Measurements from ENCODE around the gene FGF2. TPM values are rescaled to one million over a fixed set of nuclear protein-coding genes. Genes with fewer than 3 reads are reported as not detected.

The FGF2 gene
- polyA plus RNA-seq, 1 of the 3 experiments (the other 2 are of a cell fraction) = 11.1 TPM

DNA sequence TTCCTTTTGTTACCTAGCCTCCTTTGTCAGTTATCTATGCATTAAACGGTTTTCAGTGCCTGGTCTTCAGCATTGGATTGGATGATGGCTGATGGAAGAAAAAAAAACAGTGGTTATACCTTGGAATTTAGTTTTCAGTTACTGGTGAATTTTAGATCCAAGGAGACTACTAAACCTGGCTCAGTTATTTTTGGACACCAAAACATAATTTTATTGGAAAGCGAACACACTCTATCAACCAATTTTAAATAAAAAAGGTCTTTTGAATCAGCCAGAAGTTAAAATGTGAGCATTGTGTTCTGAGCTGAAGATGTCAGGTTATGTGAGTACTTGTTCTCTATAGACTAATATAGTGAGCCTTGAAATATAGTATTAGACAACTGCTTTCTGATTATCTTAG is 32.1 kb downstream of the FGF2 start (continued):
- no peak for TF ChIP-seq SIN3A (IDR thresholded peaks at IDR 0.05; ENCODE audit: borderline replicate concordance, low read depth, low read length)

DNA sequence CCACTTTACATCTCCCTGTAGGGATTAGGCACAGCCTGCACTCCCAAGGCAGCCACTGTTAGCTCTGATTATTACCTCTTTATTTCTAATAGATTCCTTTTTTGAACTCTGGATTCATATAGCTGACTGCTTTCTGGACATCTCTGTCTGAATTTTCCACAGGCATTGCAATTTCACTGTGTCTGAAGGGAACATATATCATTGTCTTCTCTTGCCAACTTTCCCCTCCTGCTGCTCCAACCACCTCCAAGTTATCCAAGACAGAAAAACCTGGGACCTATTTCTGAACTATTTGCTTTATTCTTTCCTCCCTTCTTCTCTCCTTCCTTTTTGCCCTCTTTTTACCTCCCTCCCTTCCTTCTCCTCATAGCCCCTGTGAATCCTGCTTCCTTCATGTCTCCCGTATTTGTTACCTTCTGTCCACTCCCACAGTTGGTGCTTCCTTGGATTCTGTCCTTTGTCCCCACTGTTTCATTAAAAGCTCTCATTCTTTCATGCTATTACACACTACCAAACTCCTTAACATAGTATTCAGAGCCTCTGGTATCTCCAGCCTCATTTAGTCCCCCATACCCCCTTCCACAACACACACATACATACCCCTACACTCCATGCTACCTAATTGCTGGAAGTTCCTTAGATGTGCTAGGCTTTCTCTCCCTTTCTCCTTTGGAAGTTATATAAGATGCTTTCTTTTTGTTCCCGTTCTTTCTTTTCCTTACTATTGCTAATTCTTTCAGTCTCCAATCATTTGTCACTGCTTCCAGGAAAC is 34.7 kb downstream of the FGF2 start:
- CTCF ChIA-PET = interaction anchor here (1.0 to 1.2 kb wide), 2 partner anchors 29 to 103 kb away, joined by 3 to 5 read pairs; no protein-coding TSS in a partner anchor
- peaks cover 0 to 11% of the 10 kb centered on the region in 2 experiments; a peak in 3 of 4 replicates for H3K4me1 ChIP-seq (ENCODE audit: control insufficient read depth in 1 of 2, insufficient read depth in 2 of 2, low read depth in 1 of 2, low read length in 1 of 2)
- H3K4me2 ChIP-seq = no peak overlapping the region
- DNase-seq = no peak
- no peaks in the 10 kb centered on the region for H3K9me3 ChIP-seq
- no peak for TF ChIP-seq CHD2 (IDR thresholded peaks at IDR 0.05; ENCODE audit: low read length, partially characterized antibody)
- TF ChIP-seq, protein P1, sequence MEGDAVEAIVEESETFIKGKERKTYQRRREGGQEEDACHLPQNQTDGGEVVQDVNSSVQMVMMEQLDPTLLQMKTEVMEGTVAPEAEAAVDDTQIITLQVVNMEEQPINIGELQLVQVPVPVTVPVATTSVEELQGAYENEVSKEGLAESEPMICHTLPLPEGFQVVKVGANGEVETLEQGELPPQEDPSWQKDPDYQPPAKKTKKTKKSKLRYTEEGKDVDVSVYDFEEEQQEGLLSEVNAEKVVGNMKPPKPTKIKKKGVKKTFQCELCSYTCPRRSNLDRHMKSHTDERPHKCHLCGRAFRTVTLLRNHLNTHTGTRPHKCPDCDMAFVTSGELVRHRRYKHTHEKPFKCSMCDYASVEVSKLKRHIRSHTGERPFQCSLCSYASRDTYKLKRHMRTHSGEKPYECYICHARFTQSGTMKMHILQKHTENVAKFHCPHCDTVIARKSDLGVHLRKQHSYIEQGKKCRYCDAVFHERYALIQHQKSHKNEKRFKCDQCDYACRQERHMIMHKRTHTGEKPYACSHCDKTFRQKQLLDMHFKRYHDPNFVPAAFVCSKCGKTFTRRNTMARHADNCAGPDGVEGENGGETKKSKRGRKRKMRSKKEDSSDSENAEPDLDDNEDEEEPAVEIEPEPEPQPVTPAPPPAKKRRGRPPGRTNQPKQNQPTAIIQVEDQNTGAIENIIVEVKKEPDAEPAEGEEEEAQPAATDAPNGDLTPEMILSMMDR (IDR thresholded peaks at IDR 0.05) = no peak
- no peak for TF ChIP-seq FOSL2 (IDR thresholded peaks at IDR 0.05; ENCODE audit: borderline replicate concordance, low read depth)
- no peak for TF ChIP-seq GATA2 (CRISPR knock-in tag; IDR thresholded peaks at IDR 0.05)
- TF ChIP-seq EP300 (IDR thresholded peaks at IDR 0.05; ENCODE audit: borderline replicate concordance in 1 of 2, low read depth in 1 of 2, low read length in 1 of 2) = no peak
- TF ChIP-seq GABPA (IDR thresholded peaks at IDR 0.05; ENCODE audit: low read depth) = no peak
- no peak for TF ChIP-seq EZH2phosphoT487 (IDR thresholded peaks at IDR 0.05; ENCODE audit: borderline replicate concordance, low read depth)
- TF ChIP-seq, protein P2, sequence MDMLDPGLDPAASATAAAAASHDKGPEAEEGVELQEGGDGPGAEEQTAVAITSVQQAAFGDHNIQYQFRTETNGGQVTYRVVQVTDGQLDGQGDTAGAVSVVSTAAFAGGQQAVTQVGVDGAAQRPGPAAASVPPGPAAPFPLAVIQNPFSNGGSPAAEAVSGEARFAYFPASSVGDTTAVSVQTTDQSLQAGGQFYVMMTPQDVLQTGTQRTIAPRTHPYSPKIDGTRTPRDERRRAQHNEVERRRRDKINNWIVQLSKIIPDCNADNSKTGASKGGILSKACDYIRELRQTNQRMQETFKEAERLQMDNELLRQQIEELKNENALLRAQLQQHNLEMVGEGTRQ (IDR thresholded peaks at IDR 0.05; ENCODE audit: borderline replicate concordance, low read depth, low read length) = no peak
- no peak for TF ChIP-seq SIN3A (IDR thresholded peaks at IDR 0.05; ENCODE audit: borderline replicate concordance, low read depth, low read length)
- TF ChIP-seq YY1 (IDR thresholded peaks at IDR 0.05; ENCODE audit: low read depth) = no peak
- TF ChIP-seq, protein P3, sequence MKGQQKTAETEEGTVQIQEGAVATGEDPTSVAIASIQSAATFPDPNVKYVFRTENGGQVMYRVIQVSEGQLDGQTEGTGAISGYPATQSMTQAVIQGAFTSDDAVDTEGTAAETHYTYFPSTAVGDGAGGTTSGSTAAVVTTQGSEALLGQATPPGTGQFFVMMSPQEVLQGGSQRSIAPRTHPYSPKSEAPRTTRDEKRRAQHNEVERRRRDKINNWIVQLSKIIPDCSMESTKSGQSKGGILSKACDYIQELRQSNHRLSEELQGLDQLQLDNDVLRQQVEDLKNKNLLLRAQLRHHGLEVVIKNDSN (IDR thresholded peaks at IDR 0.05; ENCODE audit: borderline replicate concordance, low read depth) = no peak
- no peak for TF ChIP-seq FOXJ3 (CRISPR knock-in tag; IDR thresholded peaks at IDR 0.05)
- TF ChIP-seq, protein P4, sequence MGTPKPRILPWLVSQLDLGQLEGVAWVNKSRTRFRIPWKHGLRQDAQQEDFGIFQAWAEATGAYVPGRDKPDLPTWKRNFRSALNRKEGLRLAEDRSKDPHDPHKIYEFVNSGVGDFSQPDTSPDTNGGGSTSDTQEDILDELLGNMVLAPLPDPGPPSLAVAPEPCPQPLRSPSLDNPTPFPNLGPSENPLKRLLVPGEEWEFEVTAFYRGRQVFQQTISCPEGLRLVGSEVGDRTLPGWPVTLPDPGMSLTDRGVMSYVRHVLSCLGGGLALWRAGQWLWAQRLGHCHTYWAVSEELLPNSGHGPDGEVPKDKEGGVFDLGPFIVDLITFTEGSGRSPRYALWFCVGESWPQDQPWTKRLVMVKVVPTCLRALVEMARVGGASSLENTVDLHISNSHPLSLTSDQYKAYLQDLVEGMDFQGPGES (IDR thresholded peaks at IDR 0.05; ENCODE audit: low read depth, low read length) = no peak
- TF ChIP-seq TCF12 (IDR thresholded peaks at IDR 0.05) = no peak
- no peak for TF ChIP-seq RCOR1 (IDR thresholded peaks at IDR 0.05; ENCODE audit: low read length)
- TF ChIP-seq TAF1 (IDR thresholded peaks at IDR 0.05; ENCODE audit: borderline replicate concordance, low read depth, low read length) = no peak
- no peak for TF ChIP-seq MXI1 (IDR thresholded peaks at IDR 0.05; ENCODE audit: low read depth, low read length)
- TF ChIP-seq, protein P5, sequence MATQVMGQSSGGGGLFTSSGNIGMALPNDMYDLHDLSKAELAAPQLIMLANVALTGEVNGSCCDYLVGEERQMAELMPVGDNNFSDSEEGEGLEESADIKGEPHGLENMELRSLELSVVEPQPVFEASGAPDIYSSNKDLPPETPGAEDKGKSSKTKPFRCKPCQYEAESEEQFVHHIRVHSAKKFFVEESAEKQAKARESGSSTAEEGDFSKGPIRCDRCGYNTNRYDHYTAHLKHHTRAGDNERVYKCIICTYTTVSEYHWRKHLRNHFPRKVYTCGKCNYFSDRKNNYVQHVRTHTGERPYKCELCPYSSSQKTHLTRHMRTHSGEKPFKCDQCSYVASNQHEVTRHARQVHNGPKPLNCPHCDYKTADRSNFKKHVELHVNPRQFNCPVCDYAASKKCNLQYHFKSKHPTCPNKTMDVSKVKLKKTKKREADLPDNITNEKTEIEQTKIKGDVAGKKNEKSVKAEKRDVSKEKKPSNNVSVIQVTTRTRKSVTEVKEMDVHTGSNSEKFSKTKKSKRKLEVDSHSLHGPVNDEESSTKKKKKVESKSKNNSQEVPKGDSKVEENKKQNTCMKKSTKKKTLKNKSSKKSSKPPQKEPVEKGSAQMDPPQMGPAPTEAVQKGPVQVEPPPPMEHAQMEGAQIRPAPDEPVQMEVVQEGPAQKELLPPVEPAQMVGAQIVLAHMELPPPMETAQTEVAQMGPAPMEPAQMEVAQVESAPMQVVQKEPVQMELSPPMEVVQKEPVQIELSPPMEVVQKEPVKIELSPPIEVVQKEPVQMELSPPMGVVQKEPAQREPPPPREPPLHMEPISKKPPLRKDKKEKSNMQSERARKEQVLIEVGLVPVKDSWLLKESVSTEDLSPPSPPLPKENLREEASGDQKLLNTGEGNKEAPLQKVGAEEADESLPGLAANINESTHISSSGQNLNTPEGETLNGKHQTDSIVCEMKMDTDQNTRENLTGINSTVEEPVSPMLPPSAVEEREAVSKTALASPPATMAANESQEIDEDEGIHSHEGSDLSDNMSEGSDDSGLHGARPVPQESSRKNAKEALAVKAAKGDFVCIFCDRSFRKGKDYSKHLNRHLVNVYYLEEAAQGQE (IDR thresholded peaks at IDR 0.05; ENCODE audit: low read depth, low read length) = no peak
- TF ChIP-seq, protein P6, sequence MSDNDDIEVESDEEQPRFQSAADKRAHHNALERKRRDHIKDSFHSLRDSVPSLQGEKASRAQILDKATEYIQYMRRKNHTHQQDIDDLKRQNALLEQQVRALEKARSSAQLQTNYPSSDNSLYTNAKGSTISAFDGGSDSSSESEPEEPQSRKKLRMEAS (IDR thresholded peaks at IDR 0.05; ENCODE audit: low read depth) = no peak
- POLR2A ChIA-PET = no interaction called here
- peaks cover 54% of the 10 kb centered on the region for H4K20me1 ChIP-seq (ENCODE audit: insufficient read depth)
- WGBS (ENCODE audit: low lambda C conversion rate) = 96% methylated on average over 2 of the region's 2 CpGs
- no peak overlapping the region for H2AFZ ChIP-seq (ENCODE audit: low read depth)
- H3F3A ChIP-seq (replicated peaks; ENCODE audit: insufficient read depth) = peaks cover 7% of the 10 kb centered on the region
- no peaks in the 10 kb centered on the region for H3K27me3 ChIP-seq (ENCODE audit: insufficient read depth)
- no peak overlapping the region for H3K9ac ChIP-seq
- peaks cover 0 to 23% of the 10 kb centered on the region in 2 experiments for H3K36me3 ChIP-seq (replicated peaks in 1 of 2; ENCODE audit: control insufficient read depth in 1 of 2, insufficient read depth in 2 of 2, low read length in 1 of 2)
- peaks cover 100% of the 10 kb centered on the region for H3K79me2 ChIP-seq (ENCODE audit: insufficient read depth)
- no peaks in the 10 kb centered on the region for H3K9me2 ChIP-seq
- no peak overlapping the region for H3K27ac ChIP-seq (ENCODE audit: low read depth in 2 of 2, low read length in 1 of 2)
- no peak overlapping the region for H3K4me3 ChIP-seq (ENCODE audit: low read depth in 2 of 2, low read length in 1 of 2)

Data from SK-N-SH (cell line).